ENCODE data around the gene NELL1. TPM values are rescaled to one million over a fixed set of nuclear protein-coding genes. Genes with fewer than 3 reads are reported as not detected.

NELL1 gene
- total RNA-seq, 6 donors from 2014 or later: 0.26 TPM; not detected in 5

- no peak overlapping the region for H3K4me3 ChIP-seq
- TF ChIP-seq POLR2A (IDR thresholded peaks at IDR 0.05): no peak
- no peak for TF ChIP-seq POLR2AphosphoS5 (IDR thresholded peaks at IDR 0.05)
- no peak for TF ChIP-seq EP300 (IDR thresholded peaks at IDR 0.05)
- TF ChIP-seq CTCF (IDR thresholded peaks at IDR 0.05): no peak
- no peaks in the 10 kb centered on the region for H3K36me3 ChIP-seq
- DNase-seq (no peak), ATAC-seq (ENCODE audit: low FRiP score in 2 of 2) (no peak)
- no peaks in the 10 kb centered on the region for H3K27me3 ChIP-seq
- H3K4me1 ChIP-seq: no peaks in the 10 kb centered on the region
- no peaks in the 10 kb centered on the region for H3K9me3 ChIP-seq
- H3K27ac ChIP-seq: no peak overlapping the region
Measured at GRCh38 chr11:21481255-21481654, 811.9 kb downstream of the NELL1 start.

DNA sequence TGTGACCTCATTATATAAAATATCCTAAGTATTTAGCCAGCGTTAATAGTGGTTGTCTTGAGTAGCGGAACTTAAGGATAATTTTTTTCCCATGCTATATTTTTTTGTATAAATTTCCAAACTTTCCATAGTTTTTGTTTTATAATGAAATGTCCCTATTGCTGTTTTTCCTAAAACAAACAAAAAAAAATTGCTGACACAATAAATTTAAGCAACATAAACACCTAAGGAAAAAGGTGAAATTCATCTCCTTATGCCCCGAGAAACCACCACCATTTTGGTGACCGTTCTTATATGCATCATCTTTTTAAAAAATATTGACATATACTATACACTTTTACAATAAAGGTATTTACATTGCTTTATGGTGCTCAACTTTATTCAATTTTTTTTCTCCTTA lies 814.7 kb downstream of the NELL1 start:
- DNase-seq: no peak
- Histone ChIP-seq H3K27ac (no peak overlapping the region), H3K9me3 (no peaks in the 10 kb centered on the region), H3K27me3 (no peaks in the 10 kb centered on the region), H3K4me3 (no peak overlapping the region), H3K4me1 (no peaks in the 10 kb centered on the region), H3K36me3 (no peaks in the 10 kb centered on the region)
- 94 to 95% methylated on average over 4 of the region's 4 CpGs for WGBS, 2 donors
- TF ChIP-seq POLR2A (IDR thresholded peaks at IDR 0.05): no peak
- ATAC-seq (ENCODE audit: low FRiP score in 2 of 2): no peak

DNA sequence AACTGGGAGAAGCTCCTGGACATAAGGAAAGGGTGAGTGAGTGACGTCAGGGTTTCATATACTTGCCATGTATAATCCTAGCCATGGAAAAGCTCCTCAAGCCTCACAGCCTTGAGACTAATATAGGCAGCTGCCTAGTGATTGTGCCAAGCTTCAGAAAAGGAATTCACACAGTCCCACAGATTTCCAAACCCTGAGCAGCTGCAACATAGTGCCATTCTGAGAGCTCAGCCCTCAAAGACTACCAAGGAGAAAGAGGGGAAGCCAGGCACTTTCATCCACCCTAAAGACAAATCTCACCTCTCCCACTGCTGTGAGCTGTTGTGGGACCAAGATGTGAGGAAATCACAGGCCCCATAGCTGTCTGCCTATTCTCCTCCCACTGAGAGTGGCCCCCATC lies 815.6 kb downstream of the NELL1 start:
- DNase-seq: no peak
- H3K36me3 ChIP-seq: no peaks in the 10 kb centered on the region
- H3K9me3 ChIP-seq: no peaks in the 10 kb centered on the region
- ATAC-seq (ENCODE audit: low FRiP score in 2 of 2): peak in 1 of 2 donors; percentile 46
- H3K27me3 ChIP-seq: no peaks in the 10 kb centered on the region
- TF ChIP-seq CTCF (IDR thresholded peaks at IDR 0.05) (no peak), EP300 (IDR thresholded peaks at IDR 0.05) (no peak), POLR2AphosphoS5 (IDR thresholded peaks at IDR 0.05) (no peak), POLR2A (IDR thresholded peaks at IDR 0.05) (no peak)
- no peak overlapping the region for H3K27ac ChIP-seq
- no peak overlapping the region for H3K4me3 ChIP-seq
- H3K4me1 ChIP-seq: no peaks in the 10 kb centered on the region
- WGBS, 2 donors: 58 to 90% methylated on average over 1 of the region's 1 CpG

DNA sequence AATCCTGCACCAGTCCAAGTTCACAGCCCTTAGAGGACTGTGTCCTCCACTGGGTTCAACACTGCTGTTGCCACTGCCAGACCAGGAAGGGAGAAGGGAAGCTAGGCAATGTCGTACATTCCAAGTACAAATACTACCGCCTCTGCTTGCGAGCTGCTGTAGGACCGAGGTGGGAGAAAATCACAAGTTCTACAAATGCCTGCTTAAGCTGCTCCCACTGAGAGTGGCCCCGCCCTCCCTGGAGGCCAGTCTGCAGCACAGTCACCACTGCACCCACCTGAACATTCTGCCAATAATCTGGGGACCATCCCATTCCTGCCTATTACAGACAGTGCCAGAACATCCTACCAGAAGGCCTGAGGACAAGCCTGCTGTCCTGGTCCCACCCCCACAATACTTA lies 816.0 kb downstream of the NELL1 start:
- Histone ChIP-seq H3K4me3 (no peak overlapping the region), H3K9me3 (no peaks in the 10 kb centered on the region), H3K27ac (no peak overlapping the region), H3K36me3 (no peaks in the 10 kb centered on the region), H3K4me1 (no peaks in the 10 kb centered on the region), H3K27me3 (no peaks in the 10 kb centered on the region)
- 72 to 74% methylated on average over 5 of the region's 5 CpGs for WGBS, 2 donors
- TF ChIP-seq EP300 (IDR thresholded peaks at IDR 0.05): no peak
- TF ChIP-seq POLR2AphosphoS5 (IDR thresholded peaks at IDR 0.05): no peak
- TF ChIP-seq POLR2A (IDR thresholded peaks at IDR 0.05): no peak
- no peak for TF ChIP-seq CTCF (IDR thresholded peaks at IDR 0.05)
- no peak for ATAC-seq (ENCODE audit: low FRiP score in 2 of 2)
- no peak for DNase-seq

DNA sequence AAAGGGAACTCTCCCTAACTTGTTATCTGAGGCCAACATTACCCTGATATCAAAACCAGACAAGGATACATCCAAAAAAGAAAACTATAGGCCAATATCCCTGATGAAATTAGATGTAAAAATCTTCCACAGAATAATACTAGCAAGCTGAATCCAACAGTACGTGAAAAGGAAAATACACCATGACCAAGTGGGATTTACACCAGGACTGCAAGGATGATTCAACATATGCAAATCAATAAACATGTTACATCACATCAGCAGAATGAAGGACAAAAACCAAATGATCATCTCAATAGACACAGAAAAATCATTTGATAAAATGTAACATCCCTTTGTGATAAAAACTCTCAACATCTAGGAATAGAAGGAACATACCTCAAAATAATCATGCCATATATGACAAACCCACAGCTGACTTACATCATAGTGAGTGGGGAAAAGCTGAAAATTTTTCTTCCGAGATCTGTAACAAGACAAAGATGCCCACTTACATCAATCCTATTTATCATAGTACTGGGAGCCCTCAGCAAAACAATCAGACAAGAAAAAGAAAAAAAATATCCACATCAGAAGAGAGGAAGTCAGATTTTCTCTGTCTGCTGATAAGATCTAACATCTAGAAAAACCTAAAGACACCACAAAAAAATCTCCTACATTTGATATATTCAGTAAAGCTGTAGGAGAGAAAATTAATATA lies 820.2 kb downstream of the NELL1 start:
- H3K27ac ChIP-seq: no peak overlapping the region
- ATAC-seq (ENCODE audit: low FRiP score in 2 of 2): no peak
- TF ChIP-seq POLR2A (IDR thresholded peaks at IDR 0.05) (no peak), CTCF (IDR thresholded peaks at IDR 0.05) (no peak), EP300 (IDR thresholded peaks at IDR 0.05) (no peak), POLR2AphosphoS5 (IDR thresholded peaks at IDR 0.05) (no peak)
- DNase-seq: no peak
- H3K36me3 ChIP-seq: no peaks in the 10 kb centered on the region
- no peak overlapping the region for H3K4me3 ChIP-seq
- peaks cover 0 to 3% (median 0%) of the 10 kb centered on the region in 4 donors for H3K9me3 ChIP-seq
- H3K27me3 ChIP-seq: no peaks in the 10 kb centered on the region
- H3K4me1 ChIP-seq: no peaks in the 10 kb centered on the region
- 63 to 78% methylated on average over 2 of the region's 2 CpGs for WGBS, 2 donors

All from upper lobe of left lung (tissue), 6 donors.